LHCN-M2 (cell line): ENCODE results near the gene GRM4. TPM values are rescaled to one million over a fixed set of nuclear protein-coding genes. Genes with fewer than 3 reads are reported as not detected.

ENCODE experiments used
- DNase-seq: peaks from one replicate; pipeline ENCODE4 v3.0.0-alpha.2; 2012; ENCODE audit warnings: low read depth
- total RNA-seq: library from RNA; depleted of rRNA; stranded (reverse); fragments of >200 nt; gene quantifications from 2 replicates; pipeline ENCODE4 v1.2.3, GENCODE V29; 2014

GRM4 gene
- total RNA-seq, 1 experiment from 2014 or later: not detected

GRCh38 chr6:34157851-34158250 is 12.0 kb upstream of the GRM4 start:
- DNase-seq: no peak

- no peak for DNase-seq
Observed at GRCh38 chr6:34157236-34157830, 11.4 kb upstream of the GRM4 start.

- no peak for DNase-seq
Observed at GRCh38 chr6:34155471-34156300, 9.8 kb upstream of the GRM4 start.

- peak; percentile 33 for DNase-seq
Observed at GRCh38 chr6:34154668-34155447, 9.0 kb upstream of the GRM4 start.

GRCh38 chr6:34152806-34153520 is 7.1 kb upstream of the GRM4 start:
- DNase-seq: no peak

GRCh38 chr6:34152042-34152524 is 6.2 kb upstream of the GRM4 start:
- DNase-seq: no peak

- DNase-seq: no peak
Observed at GRCh38 chr6:34151321-34152041, 5.6 kb upstream of the GRM4 start.

- DNase-seq: no peak
Observed at GRCh38 chr6:34150766-34151165, 4.9 kb upstream of the GRM4 start.

- no peak for DNase-seq
Observed at GRCh38 chr6:34149831-34150400, 4.0 kb upstream of the GRM4 start.

GRCh38 chr6:34149452-34149810 is 3.5 kb upstream of the GRM4 start:
- DNase-seq: no peak

GRCh38 chr6:34148631-34149451 is 3.0 kb upstream of the GRM4 start:
- no peak for DNase-seq

- DNase-seq: no peak
Observed at GRCh38 chr6:34147906-34148630, 2.2 kb upstream of the GRM4 start.

GRCh38 chr6:34146801-34147592 is 1.1 kb upstream of the GRM4 start:
- DNase-seq: no peak

GRCh38 chr6:34145161-34146020 is 496 bp downstream of the GRM4 start:
- DNase-seq: peak; percentile 26

GRCh38 chr6:34144581-34145160 is 1.2 kb downstream of the GRM4 start:
- no peak for DNase-seq

- no peak for DNase-seq
Observed at GRCh38 chr6:34143884-34144580, 1.9 kb downstream of the GRM4 start.
